GM18951 (cell line): ENCODE data around the gene OLAH.

ENCODE experiments used
- POLR2A ChIP-seq: IDR thresholded peaks from 4 replicates; pipeline ENCODE4 v1.6.1; 2011; ENCODE audit warnings: mild to moderate bottlenecking; ENCODE audit not compliant: insufficient read length, insufficient read depth; ENCODE audit errors: extremely low read depth
- in situ Hi-C: fragments of 300-500 bp; cut with MboI; formaldehyde crosslinking; loops from one replicate; pipeline ENCODE4 v1.12.0; 2022; ENCODE audit warnings: low sequenced_read_pairs, mixed read lengths, inconsistent platforms; ENCODE audit not compliant: unreplicated experiment

The OLAH gene

DNA sequence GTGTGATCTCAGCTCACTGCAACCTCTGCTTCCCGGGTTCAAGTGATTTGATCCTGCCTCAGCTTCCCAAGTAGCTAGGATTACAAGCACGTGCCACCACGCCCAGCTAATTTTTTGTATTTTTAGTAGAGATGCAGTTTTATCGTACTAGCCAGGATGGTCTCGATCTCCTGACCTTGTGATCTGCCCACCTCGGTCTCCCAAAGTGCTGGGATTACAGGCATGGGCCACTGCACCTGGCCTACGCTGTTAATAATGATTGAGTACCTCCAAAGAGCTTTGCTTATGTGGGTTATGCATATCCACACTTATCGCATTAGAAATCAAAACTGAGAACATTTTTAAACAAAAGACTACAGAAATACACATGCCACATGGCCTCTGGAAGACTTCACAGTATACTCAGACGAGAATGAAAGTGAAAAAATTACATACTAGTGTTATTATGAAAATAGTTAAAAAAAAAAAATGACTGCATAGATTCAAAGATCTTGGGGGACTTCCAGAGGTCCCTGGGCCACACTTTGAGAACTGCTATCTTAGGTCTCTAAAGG lies 78.8 kb downstream of the OLAH start:
- no peak for TF ChIP-seq POLR2A
- in situ Hi-C loops: no loop called here
